Sciatic nerve (tissue), 2 donors: Measurements from ENCODE around the gene PAX1. TPM values are rescaled to one million over a fixed set of nuclear protein-coding genes. Genes with fewer than 3 reads are reported as not detected.
A peak's percentile ranks its signal among the peaks of the same experiment; 100 is the strongest.

ENCODE experiments used
- ATAC-seq: fragments of 200-7000 bp; cut with Tn5 transposase; one replicate; pipeline ENCODE4 v1.9.1; 2020; ENCODE audit warnings: mild to moderate bottlenecking, moderate library complexity
- DNase-seq: peaks from one replicate; pipeline ENCODE4 v3.0.0-alpha.2; 2020; ENCODE audit warnings: low spot score
- intact Hi-C: fragments of 100-400 bp; cut with DNase I; formaldehyde crosslinking; loops from one replicate; pipeline ENCODE4 v1.14.2; 2022
- total RNA-seq: library from RNA; stranded (reverse); fragmentation: NEBNext Ultra II Directional; extraction: Animal tissue kit (Norgen Biotek cat#: 25700); gene quantifications from one replicate; pipeline ENCODE4 v1.2.1, GENCODE V29; 2021
- donor health status: DM: no; HTN: no; CAD: no.
- donor health status: DM: no; HTN: no; CAD: no.

The PAX1 gene
- total RNA-seq, 1 donor from 2014 or later: 0.27 TPM

- ATAC-seq: no peak
- intact Hi-C loops: no loop called here
- DNase-seq: no peak
Observed at GRCh38 chr20:21702016-21702415, 3.4 kb upstream of the PAX1 start.

GRCh38 chr20:21702553-21703470, 2.7 kb upstream of the PAX1 start:
- DNase-seq: peak; percentile 82
- intact Hi-C loops: no loop called here
- peak; percentile 75 for ATAC-seq

GRCh38 chr20:21703717-21704407, 1.6 kb upstream of the PAX1 start:
- DNase-seq: no peak
- ATAC-seq: no peak
- intact Hi-C loops: no loop called here

- DNase-seq (no peak), ATAC-seq (no peak)
- intact Hi-C loops: no loop called here
Observed at GRCh38 chr20:21704408-21705385, 767 bp upstream of the PAX1 start.

GRCh38 chr20:21706261-21707195, 1.1 kb downstream of the PAX1 start:
- no peak for DNase-seq
- intact Hi-C loops: no loop called here
- no peak for ATAC-seq

GRCh38 chr20:21707267-21707666, 1.8 kb downstream of the PAX1 start:
- no peak for DNase-seq
- no peak for ATAC-seq
- intact Hi-C loops: no loop called here

GRCh38 chr20:21707999-21708737, 2.7 kb downstream of the PAX1 start:
- DNase-seq (no peak), ATAC-seq (no peak)
- intact Hi-C loops: no loop called here

DNA sequence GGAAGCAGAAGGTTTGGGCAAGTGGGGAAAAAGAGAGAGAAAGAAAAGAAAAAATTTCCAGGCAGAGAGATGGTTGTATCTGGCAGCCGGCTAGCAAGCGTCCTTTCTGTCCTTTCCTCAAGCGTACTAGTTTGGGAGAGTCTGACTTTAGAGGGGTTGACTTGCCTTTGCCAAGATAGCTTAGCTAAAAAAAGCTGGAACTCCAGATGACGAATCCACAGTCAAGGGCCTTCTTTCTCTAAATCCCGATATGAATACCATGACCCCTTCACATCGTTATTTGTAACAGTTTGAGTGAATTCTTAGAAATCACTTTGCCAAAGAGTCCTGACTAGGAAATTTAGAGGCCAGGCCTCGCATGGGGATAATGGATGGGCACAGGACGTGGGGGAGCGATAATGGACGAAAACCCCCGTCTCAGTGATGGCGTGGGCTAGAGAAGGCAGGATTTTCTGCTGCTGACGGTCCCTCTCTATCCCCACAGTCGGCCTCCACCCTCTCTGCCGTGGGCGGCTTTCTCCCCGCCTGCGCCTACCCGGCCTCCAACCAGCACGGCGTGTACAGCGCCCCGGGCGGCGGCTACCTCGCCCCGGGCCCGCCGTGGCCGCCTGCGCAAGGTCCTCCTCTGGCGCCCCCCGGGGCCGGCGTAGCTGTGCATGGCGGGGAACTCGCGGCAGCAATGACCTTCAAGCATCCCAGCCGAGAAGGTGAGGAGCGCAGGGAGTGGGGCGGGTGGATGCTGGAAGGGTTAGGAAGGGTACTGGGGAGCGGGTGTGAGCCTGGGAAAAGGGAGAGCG, 3.5 kb downstream of the PAX1 start:
- DNase-seq: no peak
- intact Hi-C loops: no loop called here
- ATAC-seq: no peak

- intact Hi-C loops: no loop called here
- DNase-seq: no peak
- ATAC-seq: no peak
Observed at GRCh38 chr20:21709535-21709904, 4.1 kb downstream of the PAX1 start.

DNA sequence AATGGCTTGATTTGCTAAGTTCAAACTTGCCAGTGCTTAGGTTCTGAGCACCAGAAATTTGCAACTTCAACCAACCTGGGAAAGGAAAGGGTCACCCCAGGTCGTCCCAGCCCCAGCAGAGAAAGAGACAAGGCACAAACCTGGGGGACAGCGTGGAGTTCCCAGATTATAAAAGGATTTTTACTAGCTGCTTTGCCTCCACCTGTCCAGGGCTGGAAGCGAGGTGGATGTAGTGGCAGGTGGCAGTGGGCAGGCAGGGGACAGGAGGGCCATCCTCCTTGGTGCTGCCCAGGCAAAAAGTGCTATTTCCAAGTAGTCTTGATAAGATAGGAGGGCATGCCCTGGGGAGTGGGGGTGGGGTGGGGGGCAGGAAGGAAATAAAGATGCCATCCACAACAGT, 4.9 kb downstream of the PAX1 start:
- DNase-seq: no peak
- intact Hi-C loops: loop anchor here (10.0 kb wide), 1 partner anchor 604 kb away; no protein-coding TSS in a partner anchor
- no peak for ATAC-seq

GRCh38 chr20:21710863-21711431, 5.5 kb downstream of the PAX1 start:
- intact Hi-C loops: loop anchor here (10.0 kb wide), 1 partner anchor 604 kb away; no protein-coding TSS in a partner anchor
- ATAC-seq (no peak), DNase-seq (no peak)

- intact Hi-C loops: loop anchor here (10.0 kb wide), 1 partner anchor 602 kb away; no protein-coding TSS in a partner anchor
- DNase-seq: no peak
- ATAC-seq: no peak
Observed at GRCh38 chr20:21712443-21713059, 7.1 kb downstream of the PAX1 start.

DNA sequence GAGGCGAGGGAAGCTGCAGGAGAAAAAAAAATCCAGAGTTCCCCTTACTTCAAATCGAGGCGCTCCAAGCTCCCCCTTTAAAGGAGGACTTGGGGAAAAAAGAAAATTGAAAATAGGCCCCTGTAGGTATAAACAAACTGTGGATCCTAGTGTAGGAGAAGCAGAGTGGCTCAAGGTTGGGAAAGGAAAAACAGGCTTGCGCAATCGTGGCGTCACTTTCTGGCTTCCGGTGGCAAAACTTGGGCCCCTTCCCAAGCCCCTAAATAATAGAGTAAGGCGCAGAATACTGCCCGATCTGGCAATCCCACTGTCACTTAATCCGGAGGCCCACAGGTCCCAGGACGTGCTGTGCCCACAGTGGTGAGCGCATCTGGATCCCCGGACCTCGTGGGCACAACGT, 8.0 kb downstream of the PAX1 start:
- intact Hi-C loops: loop anchor here (10.0 kb wide), 1 partner anchor 601 kb away; no protein-coding TSS in a partner anchor
- ATAC-seq (no peak), DNase-seq (no peak)

DNA sequence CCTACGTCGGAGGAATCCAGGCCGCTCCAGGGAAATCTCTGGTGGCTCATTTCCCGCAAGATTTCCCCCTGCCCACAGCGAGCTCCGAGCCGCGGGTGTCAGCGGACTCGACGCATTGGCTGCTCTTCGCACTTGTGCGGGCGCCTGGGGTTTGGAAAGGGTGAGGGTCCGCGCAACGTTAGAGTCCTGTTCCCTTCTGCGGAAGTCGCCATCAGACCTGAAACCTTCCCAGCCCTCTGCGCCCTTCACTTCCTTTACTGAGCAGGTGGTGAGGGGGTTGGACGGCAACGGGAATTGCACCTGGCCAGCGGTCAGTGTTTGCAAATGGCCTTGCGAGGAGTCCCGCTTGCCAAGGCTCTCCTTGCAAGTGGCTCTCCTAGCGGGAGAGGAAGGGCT, 8.4 kb downstream of the PAX1 start:
- ATAC-seq (no peak), DNase-seq (no peak)
- intact Hi-C loops: loop anchor here (10.0 kb wide), 1 partner anchor 601 kb away; no protein-coding TSS in a partner anchor

DNA sequence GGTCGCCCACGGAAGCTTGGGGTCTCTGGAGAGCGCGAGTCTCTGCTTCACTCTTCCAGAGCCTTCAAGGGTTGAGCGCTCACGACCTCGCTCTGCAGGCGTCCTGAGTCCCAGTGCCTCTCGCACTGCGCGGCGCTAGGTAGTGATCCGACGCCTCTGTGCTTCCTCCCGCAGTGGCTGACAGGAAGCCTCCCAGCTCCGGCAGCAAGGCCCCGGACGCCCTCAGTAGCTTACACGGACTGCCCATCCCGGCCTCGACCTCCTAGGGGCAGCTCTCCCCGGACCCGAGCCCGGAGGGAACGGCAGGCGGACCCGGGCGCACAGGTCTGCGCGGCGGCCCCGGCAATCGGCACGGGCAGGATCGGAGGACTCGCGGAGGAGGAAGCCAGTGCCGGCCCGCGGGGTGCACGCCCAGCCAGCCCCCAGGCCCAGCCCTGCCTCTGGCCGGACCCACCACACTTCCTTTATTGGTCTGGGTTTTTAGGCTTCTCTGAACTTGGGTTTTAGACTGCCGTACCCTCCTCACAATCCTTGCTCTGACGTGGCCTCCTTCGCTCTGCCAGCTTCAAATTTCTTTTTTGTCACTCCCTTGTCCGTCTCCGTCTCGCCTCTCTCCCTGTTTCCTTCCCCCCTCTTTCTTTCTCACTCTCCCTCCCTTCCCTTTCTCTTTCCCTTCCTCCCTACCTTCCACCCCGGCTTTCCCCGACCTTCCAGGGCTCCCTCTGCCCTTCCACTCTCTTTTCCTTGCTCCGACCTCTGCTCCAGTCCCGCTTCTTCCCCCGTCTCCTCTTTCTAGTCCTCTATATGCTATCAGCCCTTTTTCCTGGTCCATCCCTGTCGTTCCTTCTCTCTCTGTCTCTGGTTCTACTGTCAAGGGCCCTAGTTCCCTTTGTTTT, 9.1 kb downstream of the PAX1 start:
- no peak for DNase-seq
- peak; percentile 17 for ATAC-seq
- intact Hi-C loops: loop anchor here (10.0 kb wide), 1 partner anchor 600 kb away; no protein-coding TSS in a partner anchor
